A549 (cell line): ENCODE results near the gene TACC2. TPM values are rescaled to one million over a fixed set of nuclear protein-coding genes. Genes with fewer than 3 reads are reported as not detected.

Experiments
- ATAC-seq, 2 experiments: fragments of 200-7000 bp in 1 of 2; fragments of >200 bp in 1 of 2; cut with Nextera tagmentation in 1 of 2; cut with Tn5 transposase in 1 of 2; 3 replicates each; pipeline versions ENCODE4 v1.8.0 to v1.9.1; 2018 to 2020; ENCODE audit warnings: mild to moderate bottlenecking in 1 of 2, moderate library complexity in 1 of 2
- CTCF ChIA-PET: fragments of 300-600 bp; sonication (Branson Sonifier 250); formaldehyde crosslinking; extraction: SDS; loops from one replicate; lab custom pipeline; 2021; ENCODE audit warnings: antibody characterized with exemption, inconsistent platforms; lab: Yijun Ruan, JAX
- POLR2A ChIA-PET: fragments of 350-600 bp; formaldehyde crosslinking; extraction: SDS; loops from one replicate; lab custom pipeline; 2021; ENCODE audit warnings: antibody characterized with exemption, inconsistent platforms; lab: Yijun Ruan, JAX
- DNase-seq, 2 experiments: peaks; one replicate each; pipeline versions ENCODE4 v3.0.0 to v3.0.0-alpha.2; 2011 to 2016; ENCODE audit warnings: low read depth in 1 of 2, low spot score in 1 of 2
- FAIRE-seq: peaks from 2 replicates; lab custom pipeline; 2011; peaks lifted over from hg19 to GRCh38; lab: Jason Lieb, UNC
- H3K27ac ChIP-seq, 2 experiments: fragments of >200 bp; sonication (Bioruptor Twin); formaldehyde crosslinking; 3 replicates each; pipeline ENCODE4 v1.5.1; 2016 to 2017
- H3K4me1 ChIP-seq: fragments of >200 bp; sonication (Bioruptor Twin); formaldehyde crosslinking; 3 replicates; pipeline ENCODE4 v1.6.1; 2016
- H3K4me2 ChIP-seq: fragments of >200 bp; sonication (Bioruptor Twin); formaldehyde crosslinking; 3 replicates; pipeline ENCODE4 v1.6.1; 2016
- H3K4me3 ChIP-seq: fragments of >200 bp; sonication (Bioruptor Twin); formaldehyde crosslinking; 3 replicates; pipeline ENCODE4 v1.5.1; 2016
- H3K9me3 ChIP-seq: fragments of >200 bp; sonication (Bioruptor Twin); formaldehyde crosslinking; 3 replicates; pipeline ENCODE4 v1.6.1; 2016
- CBX2 ChIP-seq: fragments of 200-600 bp; sonication (generic); IDR thresholded peaks from 2 replicates; pipeline ENCODE4 v1.6.1; 2016; ENCODE audit warnings: low read depth, mild to moderate bottlenecking, borderline replicate concordance
- CHD2 ChIP-seq: fragments of 150-350 bp; IDR thresholded peaks from 2 replicates; pipeline ENCODE4 v1.6.1; 2014; ENCODE audit warnings: low read length; ENCODE audit not compliant: partially characterized antibody
- EHF ChIP-seq: fragments of 250-450 bp; sonication (Bioruptor Pico); IDR thresholded peaks from 2 replicates; pipeline ENCODE4 v1.5.0; 2020; ENCODE audit warnings: mild to moderate bottlenecking
- EHMT2 ChIP-seq: fragments of 200-600 bp; sonication (generic); IDR thresholded peaks from 2 replicates; pipeline ENCODE4 v1.6.1; 2016; ENCODE audit warnings: antibody characterized with exemption, low read depth, mild to moderate bottlenecking, moderate library complexity
- FOSL2 ChIP-seq, 2 experiments: fragments of 450-650 bp in 1 of 2; fragments of >200 bp in 1 of 2; sonication (Bioruptor Twin) in 1 of 2; formaldehyde crosslinking; IDR thresholded peaks; 2 replicates each; pipeline versions ENCODE4 v1.5.0 to v1.6.1; 2016 to 2020; ENCODE audit warnings: mild to moderate bottlenecking in 1 of 2, moderate library complexity in 1 of 2
- GATA3 ChIP-seq: IDR thresholded peaks from 2 replicates; pipeline ENCODE4 v1.6.1; 2012; ENCODE audit warnings: borderline replicate concordance
- HOXA7 ChIP-seq: fragments of 250-450 bp; sonication (Bioruptor Pico); IDR thresholded peaks from 2 replicates; pipeline ENCODE4 v1.5.0; 2020; ENCODE audit warnings: mild to moderate bottlenecking, moderate library complexity
- HOXB5 ChIP-seq: fragments of 250-450 bp; sonication (Bioruptor Pico); IDR thresholded peaks from 2 replicates; pipeline ENCODE4 v1.5.0; 2020; ENCODE audit warnings: mild to moderate bottlenecking, moderate library complexity
- JUNB ChIP-seq: fragments of >200 bp; sonication (Bioruptor Twin); formaldehyde crosslinking; IDR thresholded peaks from 2 replicates; pipeline ENCODE4 v1.6.1; 2016
- MYC ChIP-seq: IDR thresholded peaks from 2 replicates; pipeline ENCODE4 v1.6.1; 2012; ENCODE audit warnings: mild to moderate bottlenecking, inconsistent platforms, low read length, improper control_type of control experiment, borderline replicate concordance
- NFE2L2 ChIP-seq: fragments of 150-350 bp; conservative IDR thresholded peaks from 2 replicates; pipeline ENCODE4 v1.6.1; 2014; ENCODE audit warnings: low read length
- PHF8 ChIP-seq: fragments of 200-600 bp; sonication (generic); IDR thresholded peaks from 2 replicates; pipeline ENCODE4 v1.6.1; 2016; ENCODE audit warnings: low read depth, mild to moderate bottlenecking, antibody characterized with exemption, moderate library complexity, borderline replicate concordance
- RCOR1 ChIP-seq: fragments of 150-350 bp; IDR thresholded peaks from 2 replicates; pipeline ENCODE4 v1.6.1; 2014; ENCODE audit warnings: antibody characterized with exemption, low read length, low read depth
- SMC3 ChIP-seq: fragments of >200 bp; sonication (Bioruptor Twin); formaldehyde crosslinking; IDR thresholded peaks from 3 replicates; pipeline ENCODE4 v1.6.1; 2018; ENCODE audit warnings: inconsistent platforms
- TP53 ChIP-seq: fragments of 250-450 bp; sonication (Bioruptor Pico); IDR thresholded peaks from 2 replicates; pipeline ENCODE4 v1.5.0; 2021; ENCODE audit warnings: mild to moderate bottlenecking, moderate library complexity
- ZC3H11A ChIP-seq: fragments of 450-650 bp; IDR thresholded peaks from 2 replicates; pipeline ENCODE4 v1.6.1; 2014; ENCODE audit warnings: antibody characterized with exemption, mild to moderate bottlenecking
- ZNF302 ChIP-seq: fragments of 250-450 bp; sonication (Bioruptor Pico); IDR thresholded peaks from 2 replicates; pipeline ENCODE4 v1.9.0; 2021; ENCODE audit warnings: inconsistent platforms, mild to moderate bottlenecking, moderate library complexity
- WGBS: methylation state at CpG from one replicate; pipeline ENCODE4 v1.1.6; 2017; ENCODE audit errors: missing lambda C conversion rate; 5-methylcytosine and 5-hydroxymethylcytosine counted together
- polyA plus RNA-seq, 4 experiments: library from polyadenylated mRNA; depleted of rRNA in 3 of 4; stranded (reverse); fragments of >200 nt; fragmentation: RNase III in 1 of 4; extraction: RNeasy Plus Mini Kit Qiagen cat#74134 plus additional on column Dnase treatment in 1 of 4; gene quantifications; 2 replicates in 3 of 4; 3 replicates in 1 of 4; pipeline ENCODE4 v1.2.3, GENCODE V29; 2011 to 2017
- TF ChIP-seq, protein P1 (sequence below): fragments of 250-450 bp; sonication (Bioruptor Pico); IDR thresholded peaks from 2 replicates; pipeline ENCODE4 v1.5.0; 2021; ENCODE audit warnings: mild to moderate bottlenecking, moderate library complexity, borderline replicate concordance

TACC2 gene
- polyA plus RNA-seq, 2 of the 4 experiments (the other 2 are of a cell fraction) = 83.3 to 128 TPM

- peaks cover 10% of the 10 kb centered on the region; the same call in 1 of the 3 replicates for H3K9me3 ChIP-seq
- peak overlapping the region; percentile 81 for H3K4me3 ChIP-seq
- ChIA-PET CTCF (interaction anchor here (0.8 to 3.7 kb wide), 13 partner anchors 9 to 167 kb away, joined by 3 to 21 read pairs (median 4); no protein-coding TSS in a partner anchor), POLR2A (interaction anchor here (0.6 to 1.1 kb wide), 3 partner anchors 47 to 137 kb away, joined by 3 to 8 read pairs (median 4); partner anchors contain the start of gene ATE1)
- peak overlapping the region; percentile 89 for H3K4me2 ChIP-seq
- TF ChIP-seq SMC3 = 0 out of 3 replicates have a peak, but pooled peaks have one; percentile 4
- TF ChIP-seq HOXB5 (CRISPR knock-in tag) = no peak
- TF ChIP-seq JUNB = no peak
- TF ChIP-seq, protein P1, sequence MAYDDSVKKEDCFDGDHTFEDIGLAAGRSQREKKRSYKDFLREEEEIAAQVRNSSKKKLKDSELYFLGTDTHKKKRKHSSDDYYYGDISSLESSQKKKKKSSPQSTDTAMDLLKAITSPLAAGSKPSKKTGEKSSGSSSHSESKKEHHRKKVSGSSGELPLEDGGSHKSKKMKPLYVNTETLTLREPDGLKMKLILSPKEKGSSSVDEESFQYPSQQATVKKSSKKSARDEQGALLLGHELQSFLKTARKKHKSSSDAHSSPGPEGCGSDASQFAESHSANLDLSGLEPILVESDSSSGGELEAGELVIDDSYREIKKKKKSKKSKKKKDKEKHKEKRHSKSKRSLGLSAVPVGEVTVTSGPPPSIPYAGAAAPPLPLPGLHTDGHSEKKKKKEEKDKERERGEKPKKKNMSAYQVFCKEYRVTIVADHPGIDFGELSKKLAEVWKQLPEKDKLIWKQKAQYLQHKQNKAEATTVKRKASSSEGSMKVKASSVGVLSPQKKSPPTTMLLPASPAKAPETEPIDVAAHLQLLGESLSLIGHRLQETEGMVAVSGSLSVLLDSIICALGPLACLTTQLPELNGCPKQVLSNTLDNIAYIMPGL (CRISPR knock-in tag) = no peak
- 0 out of 2 replicates have a peak, but pooled peaks have one; percentile 56 for TF ChIP-seq MYC
- peaks cover 14% of the 10 kb centered on the region; the same call in 2 of the 3 replicates for H3K4me1 ChIP-seq
- FAIRE-seq (no peak), DNase-seq (no peak), ATAC-seq (peak; percentile 43 to 59)
- WGBS = 57% methylated on average over 12 of the region's 21 CpGs
- peak overlapping the region; percentile 97 to 99 for H3K27ac ChIP-seq
Measured at GRCh38 chr10:121975295-121976086, 13.5 kb upstream of the TACC2 start.

- Histone ChIP-seq H3K27ac (no peak overlapping the region), H3K4me3 (no peak overlapping the region), H3K4me1 (peaks cover 14% of the 10 kb centered on the region; the same call in 2 of the 3 replicates), H3K9me3 (peaks cover 10% of the 10 kb centered on the region; the same call in 1 of the 3 replicates)
- POLR2A ChIA-PET = no interaction called here
- FAIRE-seq (no peak), ATAC-seq (no peak)
- CTCF ChIA-PET = interaction anchor here (1.0 to 3.6 kb wide), 5 partner anchors 9 to 166 kb away, joined by 3 to 21 read pairs (median 9); no protein-coding TSS in a partner anchor
- no peak for TF ChIP-seq ZC3H11A
- TF ChIP-seq FOSL2 (IDR thresholded peaks at IDR 0.05) = no peak
- TF ChIP-seq FOSL2 (CRISPR knock-in tag; IDR thresholded peaks at IDR 0.05) = no peak
- no peak for TF ChIP-seq CBX2
- no peak for TF ChIP-seq ZNF302 (CRISPR knock-in tag)
- TF ChIP-seq TP53 (CRISPR knock-in tag) = no peak
- no peak for TF ChIP-seq NFE2L2
- TF ChIP-seq PHF8 = no peak
- TF ChIP-seq HOXA7 (CRISPR knock-in tag) = no peak
- TF ChIP-seq GATA3 = no peak
- TF ChIP-seq, all 56 proteins: peak for 0
- no peak for DNase-seq
- 90% methylated on average over 6 of the region's 6 CpGs for WGBS
- H3K4me2 ChIP-seq = no peak overlapping the region
Measured at GRCh38 chr10:121976607-121977006, 12.4 kb upstream of the TACC2 start.

DNA sequence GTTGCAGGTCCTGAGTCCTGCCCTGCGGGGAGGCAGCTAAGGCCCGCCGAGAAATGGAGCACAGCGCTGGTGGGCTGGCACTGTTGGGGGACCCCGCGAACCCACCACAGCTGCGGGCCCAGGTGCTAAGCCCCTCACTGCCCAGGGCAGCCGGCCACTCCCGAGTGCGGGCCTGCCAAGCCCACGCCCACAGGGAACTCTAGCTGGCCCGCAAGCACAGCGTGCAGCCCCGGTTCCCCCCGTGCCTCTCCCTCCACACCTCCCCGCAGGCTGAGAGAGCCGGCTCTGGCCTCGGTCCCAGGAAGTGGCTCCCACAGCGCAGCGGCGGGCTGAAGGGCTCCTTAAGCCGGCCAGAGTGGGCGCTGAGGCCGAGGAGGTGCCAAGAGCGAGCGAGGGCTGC lies 10.5 kb upstream of the TACC2 start:
- ATAC-seq (no peak), DNase-seq (no peak), FAIRE-seq (no peak)
- Histone ChIP-seq H3K9me3 (peaks cover 13% of the 10 kb centered on the region; the same call in 2 of the 3 replicates), H3K27ac (no peak overlapping the region), H3K4me3 (no peak overlapping the region), H3K4me1 (peaks cover under 1% of the 10 kb centered on the region; the same call in 1 of the 3 replicates), H3K4me2 (no peak overlapping the region)
- POLR2A ChIA-PET = no interaction called here
- WGBS = 97% methylated on average over 11 of the region's 26 CpGs
- CTCF ChIA-PET = interaction anchor here (1.0 to 1.8 kb wide), 2 partner anchors 9 to 33 kb away, joined by 3 to 5 read pairs; no protein-coding TSS in a partner anchor
- no peak for TF ChIP-seq TP53 (CRISPR knock-in tag)
- TF ChIP-seq EHF (CRISPR knock-in tag) = no peak
- TF ChIP-seq EHMT2 = no peak
- TF ChIP-seq CHD2 = no peak
- no peak for TF ChIP-seq RCOR1
